Measurements from ENCODE around the gene NPLOC4.
A peak's percentile ranks its signal among the peaks of the same experiment; 100 is the strongest.
"Not testable (repeated sequence)": the region's sequence is repeated elsewhere in the genome, so short reads cannot be mapped to it uniquely, and the experiment has no call there.

The NPLOC4 gene

DNA sequence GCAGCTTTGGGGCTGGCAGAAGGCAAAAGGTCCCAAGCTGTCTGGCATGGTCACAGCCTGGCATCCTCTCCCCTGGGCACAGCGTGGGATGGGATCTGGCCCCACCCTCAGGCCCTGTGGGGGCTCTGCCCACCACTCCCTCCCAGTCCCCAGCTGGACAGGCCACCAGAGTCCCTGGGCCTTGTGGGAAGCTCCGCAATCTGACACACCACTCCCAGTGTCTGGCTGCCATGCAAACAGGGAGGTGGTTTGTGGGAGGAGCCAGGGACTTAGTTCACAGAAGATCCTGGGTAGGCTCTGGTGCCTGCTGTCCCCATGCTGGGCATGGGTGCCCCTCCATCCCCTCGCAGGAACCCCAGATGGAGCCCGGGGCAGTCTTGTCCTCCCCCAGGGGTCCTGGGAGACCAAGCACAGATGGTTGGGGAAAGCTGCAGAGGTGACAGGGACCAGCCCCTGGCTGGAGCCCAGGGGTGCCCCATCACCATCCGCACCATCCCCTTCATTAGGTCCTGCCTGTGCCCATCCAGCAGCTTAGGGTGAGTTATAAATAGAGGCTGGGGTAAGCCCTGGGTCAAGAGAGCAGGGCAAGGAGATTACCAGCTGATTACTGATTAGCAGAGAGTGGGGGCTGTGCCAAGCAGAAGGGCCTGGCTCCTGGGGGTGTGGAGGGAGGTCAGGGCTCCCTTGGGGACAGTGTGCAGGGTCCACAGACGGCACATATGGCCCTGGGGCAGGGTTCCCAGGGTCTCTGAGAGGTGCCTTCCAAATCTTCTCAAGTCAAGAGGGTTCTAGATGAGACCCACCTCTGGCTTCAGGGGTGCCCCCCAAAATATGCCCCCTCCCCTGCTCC lies 102.5 kb downstream of the NPLOC4 start:
- DNase-seq (ENCODE audit: low read depth in 2 of 2) = no peak

DNA sequence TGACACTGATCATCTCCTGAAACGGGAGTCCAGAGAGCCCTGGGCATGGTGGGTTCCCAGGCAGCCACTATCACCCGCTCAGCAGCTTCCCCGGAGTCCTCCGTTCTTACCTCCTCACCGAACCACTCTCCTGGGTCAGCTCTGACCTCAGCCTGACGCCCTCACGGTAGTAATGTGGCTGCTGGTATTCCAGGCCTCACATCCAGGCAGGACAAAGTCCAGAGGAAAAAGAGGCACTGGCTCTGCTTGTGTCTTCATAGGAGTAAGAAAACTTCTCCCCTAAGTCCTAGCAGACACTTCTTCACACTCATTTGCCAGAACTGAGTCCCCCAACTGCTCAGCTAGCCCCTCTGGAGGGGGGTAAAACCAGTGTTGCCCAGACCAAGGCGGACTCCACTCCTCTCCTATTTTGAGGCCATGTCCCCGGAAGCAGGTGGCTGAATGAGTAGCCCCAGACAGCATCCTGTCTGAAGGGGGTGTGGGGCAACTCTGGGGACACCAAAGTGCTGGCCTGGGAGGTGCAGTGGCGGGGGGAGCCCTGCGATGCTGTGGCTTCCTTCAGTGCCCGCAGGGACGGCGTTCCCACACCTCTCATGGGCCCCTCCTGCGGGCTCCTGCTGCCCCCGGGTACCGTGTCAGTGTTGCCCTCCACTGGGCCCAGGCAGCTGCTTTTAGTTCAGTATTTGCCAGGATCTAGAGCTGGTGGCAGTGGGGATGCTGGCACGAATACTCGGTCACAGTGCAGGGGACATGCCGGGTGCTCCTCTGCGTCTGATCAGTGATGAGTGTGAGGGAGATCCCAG lies 103.4 kb downstream of the NPLOC4 start:
- no peak for DNase-seq (ENCODE audit: low read depth in 2 of 2)

GRCh38 chr17:81532490-81533287 lies 104.2 kb downstream of the NPLOC4 start:
- DNase-seq (ENCODE audit: low read depth in 2 of 2) = no peak

GRCh38 chr17:81531998-81532404 lies 104.9 kb downstream of the NPLOC4 start:
- not testable (repeated sequence) for DNase-seq (ENCODE audit: low read depth in 2 of 2)

DNA sequence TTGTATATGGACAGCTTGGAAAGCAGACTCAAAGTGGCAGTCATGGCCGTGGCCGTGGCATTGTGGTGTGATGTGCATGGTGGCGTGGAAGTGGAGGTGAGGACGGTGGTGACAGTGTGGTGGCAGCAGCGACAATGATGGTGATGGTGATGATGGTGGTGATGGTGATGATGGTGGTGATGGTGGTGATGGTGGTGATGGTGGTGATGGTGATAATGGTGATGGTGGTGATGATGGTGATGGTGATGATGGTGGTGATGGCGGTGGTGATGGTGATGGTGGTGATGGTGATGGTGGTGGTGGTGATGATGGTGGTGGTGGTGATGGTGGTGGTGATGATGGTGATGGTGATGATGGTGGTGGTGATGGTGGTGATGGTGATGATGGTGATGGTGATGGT lies 105.9 kb downstream of the NPLOC4 start:
- DNase-seq (ENCODE audit: low read depth in 2 of 2) = not testable (repeated sequence)

- no peak for DNase-seq (ENCODE audit: low read depth in 2 of 2)
Measured at GRCh38 chr17:81529437-81529803, 107.5 kb downstream of the NPLOC4 start.

- DNase-seq (ENCODE audit: low read depth in 2 of 2) = no peak
Measured at GRCh38 chr17:81528651-81529436, 108.1 kb downstream of the NPLOC4 start.

DNA sequence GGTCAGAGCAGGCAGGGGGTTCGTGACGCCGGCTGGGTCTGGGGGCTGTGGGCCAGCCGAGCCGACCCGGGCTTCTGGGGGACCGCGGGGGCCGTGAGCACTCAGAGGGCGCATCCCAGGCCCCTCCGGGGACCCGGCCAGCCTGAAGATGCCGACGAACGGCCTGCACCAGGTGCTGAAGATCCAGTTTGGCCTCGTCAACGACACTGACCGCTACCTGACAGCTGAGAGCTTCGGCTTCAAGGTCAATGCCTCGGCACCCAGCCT lies 108.6 kb downstream of the NPLOC4 start:
- no peak for DNase-seq (ENCODE audit: low read depth in 2 of 2)

- no peak for DNase-seq (ENCODE audit: low read depth in 2 of 2)
Measured at GRCh38 chr17:81527591-81528383, 109.1 kb downstream of the NPLOC4 start, which contains the start of gene FSCN2. TSS of gene FSCN2 (plus strand) at chr17:81528377. CDS start at chr17:81528532, 155 bp downstream.

- no peak for DNase-seq (ENCODE audit: low read depth in 2 of 2)
Measured at GRCh38 chr17:81526662-81527571, 110.0 kb downstream of the NPLOC4 start.

GRCh38 chr17:81524865-81525159 lies 112.1 kb downstream of the NPLOC4 start:
- DNase-seq (ENCODE audit: low read depth in 2 of 2) = no peak

GRCh38 chr17:81524039-81524864 lies 112.7 kb downstream of the NPLOC4 start:
- DNase-seq (ENCODE audit: low read depth in 2 of 2) = no peak

DNA sequence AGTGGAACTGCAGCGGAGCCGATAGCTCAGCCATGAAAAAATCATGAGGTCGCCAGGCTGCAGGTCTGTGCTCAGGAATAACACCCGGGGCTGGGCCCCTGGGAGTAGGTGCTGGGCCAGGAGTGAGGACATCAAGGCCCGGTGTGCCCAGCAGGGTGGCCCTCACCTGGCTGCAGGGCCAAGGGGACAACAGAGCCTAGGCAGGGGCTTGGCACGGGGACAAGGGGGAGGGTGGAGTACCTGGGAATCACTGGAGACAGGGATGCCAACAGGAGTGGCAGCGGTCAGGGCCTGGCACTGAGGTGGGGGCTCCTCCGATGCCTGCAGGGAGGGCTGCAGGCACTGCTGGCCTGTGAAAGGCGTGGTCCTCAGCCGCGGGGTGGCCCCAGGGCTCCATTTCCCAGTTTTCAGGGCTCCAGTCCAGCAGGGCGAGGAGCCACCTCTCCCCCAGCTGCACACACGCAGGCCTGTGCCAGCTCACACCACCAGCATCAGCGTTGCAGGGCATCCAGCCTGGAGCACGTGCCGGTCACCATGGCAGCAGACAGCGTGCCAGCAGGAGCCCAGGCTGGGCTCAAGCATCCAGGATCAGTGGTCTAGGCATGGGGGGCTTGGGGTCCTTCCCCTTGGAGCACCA lies 113.4 kb downstream of the NPLOC4 start:
- DNase-seq (ENCODE audit: low read depth in 2 of 2) = no peak

DNA sequence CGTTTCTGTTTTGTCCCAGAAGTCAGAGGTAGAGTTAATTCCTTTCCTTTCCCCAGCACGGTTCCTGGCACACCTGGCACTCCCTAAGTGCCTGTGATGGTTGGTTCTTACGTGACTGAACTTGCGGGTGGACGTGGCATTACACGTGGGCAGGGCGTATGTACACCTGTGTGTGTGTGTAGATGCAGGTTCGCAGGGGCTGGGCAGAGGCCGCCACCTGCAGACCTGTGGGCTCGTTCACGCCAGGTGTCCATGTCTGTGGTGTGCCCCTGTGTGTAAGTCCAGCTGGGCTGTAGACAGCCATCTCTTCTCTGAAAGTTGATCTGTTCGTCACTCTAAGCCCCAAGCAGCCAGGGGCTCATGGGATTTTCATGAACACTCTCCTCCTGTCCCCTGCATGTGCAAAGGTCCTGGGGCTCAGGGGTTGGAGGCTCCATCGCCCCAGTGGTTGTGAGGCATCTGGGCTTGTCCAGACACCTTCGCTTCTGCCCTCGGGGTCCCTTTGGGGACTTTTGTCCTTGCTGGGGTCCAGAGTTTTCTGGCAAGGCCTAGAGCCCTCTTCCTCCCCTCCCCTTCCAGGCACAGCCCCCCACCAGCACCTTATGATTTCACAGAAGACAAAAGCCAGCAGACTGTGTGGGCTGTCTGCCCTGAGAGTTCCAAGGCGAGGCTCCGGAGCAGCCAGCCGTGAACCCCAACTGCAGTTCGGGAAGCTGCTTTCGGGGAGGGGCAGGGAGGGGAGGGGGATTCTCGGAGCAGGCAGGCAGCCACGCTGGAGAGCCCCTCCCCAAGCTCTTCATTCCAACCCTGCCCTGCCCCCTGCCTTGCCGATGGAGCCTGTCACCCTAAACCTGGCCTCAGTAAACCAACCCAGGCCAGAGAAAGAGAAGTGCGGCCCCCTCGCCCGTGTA lies 114.2 kb downstream of the NPLOC4 start:
- DNase-seq (ENCODE audit: low read depth in 2 of 2) = no peak

- no peak for DNase-seq (ENCODE audit: low read depth in 2 of 2)
Measured at GRCh38 chr17:81520021-81520901, 116.7 kb downstream of the NPLOC4 start.

- DNase-seq (ENCODE audit: low read depth in 2 of 2) = peak; percentile 61
Measured at GRCh38 chr17:81519284-81520020, 117.5 kb downstream of the NPLOC4 start.
